ENCODE results near the gene C6orf136. TPM values are rescaled to one million over a fixed set of nuclear protein-coding genes. Genes with fewer than 3 reads are reported as not detected.
"Not testable (repeated sequence)": the region's sequence is repeated elsewhere in the genome, so short reads cannot be mapped to it uniquely, and the experiment has no call there.

Gene C6orf136
- total and polyA plus RNA-seq, 10 of the 15 experiments (the other 5 are each of a cell fraction or from before 2014, with no cell fraction given): 5.2 to 24.1 (median 14.9) TPM

- H3K36me3 ChIP-seq (ENCODE audit: control insufficient read depth in 2 of 2, insufficient read depth in 2 of 2, low read length in 1 of 2): peaks cover 35 to 41% of the 10 kb centered on the region in 2 experiments
- H3K4me1 ChIP-seq (ENCODE audit: control insufficient read depth, insufficient read depth, low read length); in situ Hi-C loops (cut with MboI); H3K27ac ChIP-seq (ENCODE audit: control insufficient read depth, insufficient read depth); H3K9ac ChIP-seq (ENCODE audit: control insufficient read depth, insufficient read depth, low read length); CTCF ChIA-PET; H3K27me3 ChIP-seq (replicated peaks in 1 of 2; ENCODE audit: control insufficient read depth in 2 of 2, insufficient read depth in 2 of 2, low read length in 1 of 2); intact Hi-C loops (cut with micrococcal nuclease; ENCODE audit: unreplicated experiment); FAIRE-seq; H3K4me3 ChIP-seq; H3K4me2 ChIP-seq (ENCODE audit: control insufficient read depth, insufficient read depth); H2AFZ ChIP-seq (ENCODE audit: control insufficient read depth, low read depth, low read length); ATAC-seq; RAD21 ChIA-PET (ENCODE audit: unreplicated experiment); H3K79me2 ChIP-seq (ENCODE audit: control insufficient read depth, insufficient read depth, low read length); H4K20me1 ChIP-seq (ENCODE audit: control insufficient read depth, insufficient read depth); BruUV-seq (replicated peaks); DNase-seq (ENCODE audit: low read depth, low spot score); H3K9me3 ChIP-seq (replicated peaks; ENCODE audit: control insufficient read depth, insufficient read depth, low read length); SMC1A ChIA-PET (ENCODE audit: uncharacterized antibody, unreplicated experiment): not testable (repeated sequence)
- POLR2A ChIA-PET: interaction anchor here (0.7 kb wide), 1 partner anchor 17 kb away, joined by 4 read pairs; no protein-coding TSS in a partner anchor
- 86% methylated on average over 5 of the region's 5 CpGs for WGBS (ENCODE audit: insufficient coverage, insufficient replicate concordance, low lambda C conversion rate, missing lambda C conversion rate)
Measured at GRCh38 chr6:30657922-30658321, 11.0 kb downstream of the C6orf136 start.

- DNase-seq (ENCODE audit: low read depth, low spot score): no peak
- 95% methylated on average over 34 of the region's 34 CpGs for WGBS (ENCODE audit: insufficient coverage, insufficient replicate concordance, low lambda C conversion rate, missing lambda C conversion rate)
- Histone ChIP-seq H2AFZ (ENCODE audit: control insufficient read depth, low read depth, low read length) (no peak overlapping the region), H3K9ac (ENCODE audit: control insufficient read depth, insufficient read depth, low read length) (no peak overlapping the region), H3K9me3 (replicated peaks; ENCODE audit: control insufficient read depth, insufficient read depth, low read length) (no peaks in the 10 kb centered on the region), H3K36me3 (ENCODE audit: control insufficient read depth in 2 of 2, insufficient read depth in 2 of 2, low read length in 1 of 2) (peaks cover 20 to 24% of the 10 kb centered on the region in 2 experiments), H3K27me3 (replicated peaks in 1 of 2; ENCODE audit: control insufficient read depth in 2 of 2, insufficient read depth in 2 of 2, low read length in 1 of 2) (no peaks in the 10 kb centered on the region), H4K20me1 (ENCODE audit: control insufficient read depth, insufficient read depth) (no peaks in the 10 kb centered on the region), H3K79me2 (ENCODE audit: control insufficient read depth, insufficient read depth, low read length) (no peaks in the 10 kb centered on the region), H3K4me2 (ENCODE audit: control insufficient read depth, insufficient read depth) (no peak overlapping the region), H3K27ac (ENCODE audit: control insufficient read depth, insufficient read depth) (no peak overlapping the region), H3K4me3 (no peak overlapping the region), H3K4me1 (ENCODE audit: control insufficient read depth, insufficient read depth, low read length) (no peaks in the 10 kb centered on the region)
- no peak for ATAC-seq
- intact Hi-C loops (cut with micrococcal nuclease; ENCODE audit: unreplicated experiment): no loop called here
- ChIA-PET RAD21 (ENCODE audit: unreplicated experiment) (interaction anchor here (0.9 kb wide), 1 partner anchor 67 kb away, joined by 3 read pairs; no protein-coding TSS in a partner anchor), POLR2A (interaction anchor here (0.6 to 1.2 kb wide), 2 partner anchors 52 to 294 kb away, joined by 3 to 4 read pairs; no protein-coding TSS in a partner anchor), CTCF (interaction anchor here (0.8 to 1.4 kb wide), 4 partner anchors 54 to 183 kb away, joined by 3 to 4 read pairs (median 3); no protein-coding TSS in a partner anchor), SMC1A (ENCODE audit: uncharacterized antibody, unreplicated experiment) (no interaction called here)
- FAIRE-seq: no peak
- TSS peak; percentile 22 for BruUV-seq (replicated peaks)
- in situ Hi-C loops (cut with MboI): no loop called here
- TF ChIP-seq TCF12 (IDR thresholded peaks at IDR 0.05; ENCODE audit: low read depth, low read length) (no peak), MYB (IDR thresholded peaks at IDR 0.05; ENCODE audit: borderline replicate concordance, low read depth, low read length) (no peak), SP1 (IDR thresholded peaks at IDR 0.05; ENCODE audit: low read depth, low read length) (no peak), ZBTB11 (CRISPR knock-in tag; IDR thresholded peaks at IDR 0.05) (no peak), USF1 (IDR thresholded peaks at IDR 0.05; ENCODE audit: borderline replicate concordance, extremely low read length, insufficient read depth, low read depth, low read length) (no peak), RBBP5 (conservative IDR thresholded peaks at IDR 0.05) (no peak), POLR2A (IDR thresholded peaks at IDR 0.05; ENCODE audit: low read depth, low read length) (no peak), ATF7 (IDR thresholded peaks at IDR 0.05; ENCODE audit: low read depth) (no peak), BRCA1 (IDR thresholded peaks at IDR 0.05; ENCODE audit: low read depth, low read length) (no peak), STAT1 (conservative IDR thresholded peaks at IDR 0.05) (no peak), YBX1 (IDR thresholded peaks at IDR 0.05) (no peak), STAT3 (IDR thresholded peaks at IDR 0.05; ENCODE audit: low read depth, low read length) (no peak)
Measured at GRCh38 chr6:30664994-30665767, 18.2 kb downstream of the C6orf136 start.
